SK-N-SH treated with all-trans-retinoic acid at 6 μM for 48 hours (cell line): Measurements from ENCODE around the gene CBLB.

ENCODE experiments used
- ATAC-seq: fragments of 200-7000 bp; cut with Tn5 transposase; 3 replicates; pipeline ENCODE4 v1.9.1; 2020; ENCODE audit warnings: mild to moderate bottlenecking, moderate library complexity
- ARNTL ChIP-seq: fragments of 450-650 bp; formaldehyde crosslinking; IDR thresholded peaks from 2 replicates; pipeline ENCODE4 v1.5.0; 2020; ENCODE audit warnings: low read depth, mild to moderate bottlenecking, moderate library complexity, borderline replicate concordance
- BACH2 ChIP-seq: fragments of 250-450 bp; sonication (Bioruptor Pico); IDR thresholded peaks from 2 replicates; pipeline ENCODE4 v1.9.0; 2021; ENCODE audit warnings: mild to moderate bottlenecking, borderline replicate concordance
- CREB5 ChIP-seq: fragments of 250-450 bp; sonication (Bioruptor Pico); IDR thresholded peaks from 2 replicates; pipeline ENCODE4 v1.5.1; 2020; ENCODE audit warnings: low read depth, mild to moderate bottlenecking, moderate library complexity
- CSDC2 ChIP-seq: fragments of 250-450 bp; sonication (Bioruptor Pico); IDR thresholded peaks from 2 replicates; pipeline ENCODE4 v1.5.0; 2020; ENCODE audit warnings: mild to moderate bottlenecking, moderate library complexity
- GLIS3 ChIP-seq: fragments of 250-450 bp; sonication (Bioruptor Pico); IDR thresholded peaks from 2 replicates; pipeline ENCODE4 v1.5.0; 2020; ENCODE audit warnings: mild to moderate bottlenecking, moderate library complexity
- ISL1 ChIP-seq: fragments of 250-450 bp; sonication (Bioruptor Pico); IDR thresholded peaks from 2 replicates; pipeline ENCODE4 v2.1.2; 2022; ENCODE audit warnings: mild to moderate bottlenecking, moderate library complexity
- OSR1 ChIP-seq: fragments of 250-450 bp; sonication (Bioruptor Pico); IDR thresholded peaks from 2 replicates; pipeline ENCODE4 v1.8.0; 2022; ENCODE audit warnings: moderate library complexity, mild to moderate bottlenecking, inconsistent platforms
- PATZ1 ChIP-seq: fragments of 250-450 bp; sonication (Bioruptor Pico); IDR thresholded peaks from 2 replicates; pipeline ENCODE4 v1.8.0; 2020; ENCODE audit warnings: mild to moderate bottlenecking, moderate library complexity, borderline replicate concordance
- PPARA ChIP-seq: fragments of 250-450 bp; sonication (Bioruptor Pico); IDR thresholded peaks from 2 replicates; pipeline ENCODE4 v1.5.0; 2020; ENCODE audit warnings: mild to moderate bottlenecking, borderline replicate concordance
- RARB ChIP-seq: fragments of 250-450 bp; sonication (Bioruptor Pico); IDR thresholded peaks from 2 replicates; pipeline ENCODE4 v1.8.0; 2021; ENCODE audit warnings: mild to moderate bottlenecking, moderate library complexity
- SNAI2 ChIP-seq: fragments of 250-450 bp; sonication (Bioruptor Pico); IDR thresholded peaks from 2 replicates; pipeline ENCODE4 v1.5.0; 2020; ENCODE audit warnings: mild to moderate bottlenecking, moderate library complexity
- TCF4 ChIP-seq: fragments of 250-450 bp; sonication (Bioruptor Pico); IDR thresholded peaks from 2 replicates; pipeline ENCODE4 v1.8.0; 2021; ENCODE audit warnings: mild to moderate bottlenecking, moderate library complexity, borderline replicate concordance
- TOX ChIP-seq: fragments of 250-450 bp; sonication (Bioruptor Pico); IDR thresholded peaks from 2 replicates; pipeline ENCODE4 v1.8.0; 2021; ENCODE audit warnings: mild to moderate bottlenecking, moderate library complexity, borderline replicate concordance
- TSHZ2 ChIP-seq: fragments of 250-450 bp; sonication (Bioruptor Pico); IDR thresholded peaks from 2 replicates; pipeline ENCODE4 v1.5.0; 2020; ENCODE audit warnings: mild to moderate bottlenecking, moderate library complexity
- ZC3H10 ChIP-seq: fragments of 250-450 bp; sonication (Bioruptor Pico); IDR thresholded peaks from 2 replicates; pipeline ENCODE4 v1.5.1; 2021; ENCODE audit warnings: mild to moderate bottlenecking, moderate library complexity
- ZFP3 ChIP-seq: fragments of 250-450 bp; sonication (Bioruptor Pico); IDR thresholded peaks from 2 replicates; pipeline ENCODE4 v1.5.0; 2020; ENCODE audit warnings: mild to moderate bottlenecking, moderate library complexity
- ZFP30 ChIP-seq: fragments of 450-650 bp; formaldehyde crosslinking; IDR thresholded peaks from 2 replicates; pipeline ENCODE4 v1.5.0; 2022; ENCODE audit warnings: mild to moderate bottlenecking, moderate library complexity
- ZNF565 ChIP-seq: fragments of 450-650 bp; formaldehyde crosslinking; conservative IDR thresholded peaks from 2 replicates; pipeline ENCODE4 v1.5.0; 2020; ENCODE audit warnings: low read depth, mild to moderate bottlenecking, moderate library complexity
- ZNF70 ChIP-seq: fragments of 450-650 bp; formaldehyde crosslinking; IDR thresholded peaks from 2 replicates; pipeline ENCODE4 v1.5.0; 2020; ENCODE audit warnings: mild to moderate bottlenecking, moderate library complexity
- ZNF8 ChIP-seq: fragments of 450-650 bp; formaldehyde crosslinking; IDR thresholded peaks from 2 replicates; pipeline ENCODE4 v1.5.0; 2020; ENCODE audit warnings: mild to moderate bottlenecking, moderate library complexity
- TF ChIP-seq, protein P1 (sequence below): fragments of 250-450 bp; sonication (Bioruptor Pico); IDR thresholded peaks from 2 replicates; pipeline ENCODE4 v1.5.1; 2021; ENCODE audit warnings: mild to moderate bottlenecking, moderate library complexity
- TF ChIP-seq, protein P2 (sequence below): fragments of 250-450 bp; sonication (Bioruptor Pico); IDR thresholded peaks from 2 replicates; pipeline ENCODE4 v1.8.0; 2021; ENCODE audit warnings: low read depth, mild to moderate bottlenecking, moderate library complexity, borderline replicate concordance

Gene CBLB

GRCh38 chr3:105791919-105792786 lies 76.7 kb downstream of the CBLB start:
- peak; percentile 63 for ATAC-seq
- TF ChIP-seq CSDC2 (CRISPR knock-in tag) (no peak), ZFP30 (CRISPR knock-in tag) (no peak), TCF4 (CRISPR knock-in tag) (no peak), ISL1 (no peak), RARB (CRISPR knock-in tag) (no peak), ZFP3 (CRISPR knock-in tag) (no peak), ZC3H10 (CRISPR knock-in tag) (no peak), TOX (CRISPR knock-in tag) (no peak), GLIS3 (CRISPR knock-in tag) (no peak), BACH2 (CRISPR knock-in tag) (no peak), ZNF8 (no peak), OSR1 (CRISPR knock-in tag) (no peak)
- TF ChIP-seq, protein P1, sequence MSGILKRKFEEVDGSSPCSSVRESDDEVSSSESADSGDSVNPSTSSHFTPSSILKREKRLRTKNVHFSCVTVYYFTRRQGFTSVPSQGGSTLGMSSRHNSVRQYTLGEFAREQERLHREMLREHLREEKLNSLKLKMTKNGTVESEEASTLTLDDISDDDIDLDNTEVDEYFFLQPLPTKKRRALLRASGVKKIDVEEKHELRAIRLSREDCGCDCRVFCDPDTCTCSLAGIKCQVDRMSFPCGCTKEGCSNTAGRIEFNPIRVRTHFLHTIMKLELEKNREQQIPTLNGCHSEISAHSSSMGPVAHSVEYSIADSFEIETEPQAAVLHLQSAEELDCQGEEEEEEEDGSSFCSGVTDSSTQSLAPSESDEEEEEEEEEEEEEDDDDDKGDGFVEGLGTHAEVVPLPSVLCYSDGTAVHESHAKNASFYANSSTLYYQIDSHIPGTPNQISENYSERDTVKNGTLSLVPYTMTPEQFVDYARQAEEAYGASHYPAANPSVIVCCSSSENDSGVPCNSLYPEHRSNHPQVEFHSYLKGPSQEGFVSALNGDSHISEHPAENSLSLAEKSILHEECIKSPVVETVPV (CRISPR knock-in tag), result no peak
- TF ChIP-seq, protein P2, sequence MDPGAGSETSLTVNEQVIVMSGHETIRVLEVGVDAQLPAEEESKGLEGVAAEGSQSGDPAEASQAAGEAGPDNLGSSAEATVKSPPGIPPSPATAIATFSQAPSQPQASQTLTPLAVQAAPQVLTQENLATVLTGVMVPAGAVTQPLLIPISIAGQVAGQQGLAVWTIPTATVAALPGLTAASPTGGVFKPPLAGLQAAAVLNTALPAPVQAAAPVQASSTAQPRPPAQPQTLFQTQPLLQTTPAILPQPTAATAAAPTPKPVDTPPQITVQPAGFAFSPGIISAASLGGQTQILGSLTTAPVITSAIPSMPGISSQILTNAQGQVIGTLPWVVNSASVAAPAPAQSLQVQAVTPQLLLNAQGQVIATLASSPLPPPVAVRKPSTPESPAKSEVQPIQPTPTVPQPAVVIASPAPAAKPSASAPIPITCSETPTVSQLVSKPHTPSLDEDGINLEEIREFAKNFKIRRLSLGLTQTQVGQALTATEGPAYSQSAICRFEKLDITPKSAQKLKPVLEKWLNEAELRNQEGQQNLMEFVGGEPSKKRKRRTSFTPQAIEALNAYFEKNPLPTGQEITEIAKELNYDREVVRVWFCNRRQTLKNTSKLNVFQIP (CRISPR knock-in tag), result no peak

DNA sequence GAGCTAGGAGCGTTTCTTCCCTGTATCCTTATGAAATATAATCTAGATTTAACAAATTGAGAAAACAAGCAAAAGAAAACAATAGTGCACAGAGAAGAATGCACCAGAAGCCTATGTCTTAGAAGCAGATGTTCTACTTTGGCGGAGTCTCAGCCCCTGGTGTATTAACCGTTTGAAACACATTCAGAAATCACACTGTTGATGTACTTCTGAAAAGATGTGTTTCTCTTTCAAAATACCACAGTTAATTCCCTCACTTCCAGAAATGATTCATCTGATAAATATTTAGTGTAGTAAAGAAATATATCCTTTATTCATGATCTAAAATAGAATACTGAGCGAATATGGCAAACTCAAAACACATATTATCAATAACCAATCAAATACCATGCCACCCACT lies 77.7 kb downstream of the CBLB start:
- TF ChIP-seq ZNF8, result no peak
- TF ChIP-seq ISL1, result no peak
- TF ChIP-seq PATZ1 (CRISPR knock-in tag), result no peak
- TF ChIP-seq PPARA, result no peak

DNA sequence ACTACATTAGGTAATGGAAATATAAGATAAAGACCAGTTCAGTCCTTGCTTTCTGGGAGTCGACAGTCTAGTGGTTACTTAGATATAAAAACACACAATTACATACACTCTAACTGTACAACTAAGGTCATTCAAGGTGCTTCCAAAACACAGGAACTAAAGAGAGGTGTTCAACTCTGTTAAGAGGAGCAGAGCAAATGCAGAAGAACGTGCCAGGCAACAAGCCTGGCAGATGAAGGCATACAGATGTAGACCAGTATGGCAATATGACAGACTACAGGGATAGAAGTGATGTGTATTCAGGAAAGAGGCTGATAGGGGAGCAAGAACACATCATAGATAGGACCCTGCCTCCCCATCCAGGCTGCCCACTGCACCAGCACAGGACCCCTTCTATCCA lies 78.3 kb downstream of the CBLB start:
- no peak for ATAC-seq
- TF ChIP-seq CSDC2 (CRISPR knock-in tag) (no peak), ARNTL (CRISPR knock-in tag) (no peak), ZFP30 (CRISPR knock-in tag) (no peak), ZNF565 (CRISPR knock-in tag) (no peak), ZNF8 (no peak), PATZ1 (CRISPR knock-in tag) (no peak), PPARA (no peak), TOX (CRISPR knock-in tag) (no peak), ZFP3 (CRISPR knock-in tag) (no peak), ISL1 (no peak), GLIS3 (CRISPR knock-in tag) (no peak), ZC3H10 (CRISPR knock-in tag) (no peak), SNAI2 (CRISPR knock-in tag) (no peak), CREB5 (CRISPR knock-in tag) (no peak), TSHZ2 (CRISPR knock-in tag) (no peak), ZNF70 (CRISPR knock-in tag) (no peak)
- TF ChIP-seq, protein P2 (CRISPR knock-in tag), result no peak
- TF ChIP-seq, protein P1 (CRISPR knock-in tag), result no peak

More for the DNA sequence above, 77.7 kb downstream of the CBLB start:
- peak; percentile 34; the same call in 2 of the 3 replicates for ATAC-seq
